T-helper 9 cell (primary cell): ENCODE results near the gene SPDYE3.
"Not testable (repeated sequence)": the region's sequence is repeated elsewhere in the genome, so short reads cannot be mapped to it uniquely, and the experiment has no call there.

Experiments
- DNase-seq: peaks from one replicate; pipeline ENCODE4 v3.0.0-alpha.2; 2020

The SPDYE3 gene

GRCh38 chr7:100352984-100353684 lies 45.6 kb downstream of the SPDYE3 start:
- no peak for DNase-seq

- no peak for DNase-seq
These were observed 46.3 kb downstream of the SPDYE3 start for GRCh38 chr7:100353685-100354330.

DNA sequence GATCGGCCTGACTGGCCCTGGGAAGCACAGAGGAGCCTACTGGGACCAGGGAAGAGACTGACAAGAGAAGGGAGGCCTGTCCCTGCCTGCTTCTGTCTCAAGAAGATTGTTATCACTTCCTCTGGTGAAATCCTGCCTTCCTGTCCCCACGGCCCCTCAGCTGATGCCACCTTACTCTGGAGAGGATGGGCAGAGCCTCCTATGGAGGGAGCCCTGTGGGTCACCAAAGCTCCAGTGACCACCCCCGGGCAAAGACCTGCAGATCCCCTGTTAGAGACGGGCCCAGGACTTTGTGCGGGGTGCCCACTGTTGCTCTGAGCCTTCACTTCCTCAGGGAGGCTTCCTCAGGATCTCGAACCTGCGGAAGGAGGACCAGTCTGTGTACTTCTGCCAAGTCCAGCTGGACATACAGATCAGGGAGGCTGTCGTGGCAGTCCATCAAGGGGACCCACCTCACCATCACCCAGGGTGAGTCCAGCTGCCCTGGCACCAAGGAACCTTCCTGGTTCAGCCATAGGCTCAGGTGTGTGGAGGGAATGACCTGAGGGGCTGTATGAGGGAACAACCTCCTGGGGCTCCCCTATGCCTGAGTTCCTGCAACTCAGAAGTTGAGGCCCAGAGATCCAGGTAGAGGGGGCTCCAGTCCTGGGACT lies 49.0 kb downstream of the SPDYE3 start:
- no peak for DNase-seq

DNA sequence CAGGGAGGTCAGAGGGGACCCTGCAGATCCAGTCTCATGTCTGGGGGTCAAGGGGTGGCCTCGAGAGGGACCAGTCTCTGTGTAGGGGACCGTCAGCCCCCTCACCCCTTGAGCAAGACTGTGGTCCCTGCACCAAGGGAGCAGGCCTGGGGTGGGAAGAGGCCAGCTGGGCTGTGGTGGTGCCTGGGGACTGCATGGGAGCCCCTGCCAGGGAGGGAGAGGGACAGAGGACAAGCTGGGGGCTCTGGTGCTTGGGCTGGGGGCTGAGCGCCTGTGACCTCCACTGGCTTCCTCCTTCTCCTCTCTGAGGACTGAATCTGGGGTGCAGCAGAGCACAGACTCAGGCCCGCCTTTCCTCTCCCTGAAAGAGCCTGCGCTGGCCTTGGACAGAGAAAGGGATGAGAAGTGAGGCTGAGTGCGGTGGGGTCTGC lies 49.6 kb downstream of the SPDYE3 start:
- DNase-seq, result no peak

DNA sequence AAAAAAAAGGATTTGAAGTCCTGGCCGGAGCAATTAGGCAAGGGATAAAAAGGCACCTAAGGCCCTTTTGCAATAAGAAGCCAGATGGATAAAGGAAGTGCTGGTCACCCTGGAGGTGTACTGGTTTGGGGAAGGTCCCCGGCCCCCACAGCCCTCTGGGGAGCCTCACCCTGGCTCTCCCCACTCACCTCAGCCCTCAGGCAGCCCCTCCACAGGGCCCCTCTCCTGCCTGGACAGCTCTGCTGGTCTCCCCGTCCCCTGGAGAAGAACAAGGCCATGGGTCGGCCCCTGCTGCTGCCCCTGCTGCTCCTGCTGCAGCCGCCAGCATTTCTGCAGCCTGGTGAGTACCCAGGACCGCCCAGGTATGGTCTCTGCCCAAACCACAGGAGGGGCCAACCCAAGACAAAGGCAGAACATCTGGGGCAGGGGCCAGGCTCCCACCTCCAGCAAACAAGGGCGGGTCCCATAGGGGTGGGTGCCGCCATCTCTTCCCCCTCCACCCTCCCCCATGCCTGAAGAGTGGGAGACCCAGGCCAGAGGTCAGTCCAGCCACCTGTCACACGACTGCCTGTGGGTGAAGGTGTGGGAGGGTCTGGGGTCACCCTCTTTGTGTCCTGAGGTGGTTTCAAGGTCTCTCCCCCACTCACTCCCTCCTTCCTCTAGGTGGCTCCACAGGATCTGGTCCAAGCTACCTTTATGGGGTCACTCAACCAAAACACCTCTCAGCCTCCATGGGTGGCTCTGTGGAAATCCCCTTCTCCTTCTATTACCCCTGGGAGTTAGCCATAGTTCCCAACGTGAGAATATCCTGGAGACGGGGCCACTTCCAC lies 50.7 kb downstream of the SPDYE3 start, which contains the start of gene PILRB:
Gene PILRB (plus strand): TSS at position 91 of the 830 bp plus-strand sequence. CDS start 186 bp downstream, at position 277.
- DNase-seq, result no peak

GRCh38 chr7:100358857-100359212 lies 51.3 kb downstream of the SPDYE3 start:
- DNase-seq, result no peak

GRCh38 chr7:100360135-100360854 lies 52.8 kb downstream of the SPDYE3 start:
- DNase-seq, result no peak

- DNase-seq, result no peak
These were observed 55.6 kb downstream of the SPDYE3 start for GRCh38 chr7:100363098-100363497.

DNA sequence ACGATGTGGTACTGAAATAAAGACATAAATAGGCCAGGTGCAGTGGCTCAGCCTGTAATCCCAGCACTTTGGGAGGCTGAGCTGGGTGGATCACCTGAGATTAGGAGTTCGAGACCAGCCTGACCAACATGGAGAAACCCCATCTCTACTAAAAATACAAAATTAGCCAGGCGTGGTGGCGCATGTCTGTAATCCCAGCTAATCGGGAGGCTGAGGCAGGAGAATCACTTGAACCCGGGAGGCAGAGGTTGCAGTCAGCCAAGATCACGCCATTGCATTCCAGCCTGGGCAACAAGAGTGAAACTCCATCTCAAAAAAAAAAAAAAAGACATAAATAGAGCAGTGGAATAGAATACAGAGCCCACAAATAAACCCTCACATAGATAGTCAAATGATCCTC lies 56.3 kb downstream of the SPDYE3 start:
- DNase-seq, result not testable (repeated sequence)

DNA sequence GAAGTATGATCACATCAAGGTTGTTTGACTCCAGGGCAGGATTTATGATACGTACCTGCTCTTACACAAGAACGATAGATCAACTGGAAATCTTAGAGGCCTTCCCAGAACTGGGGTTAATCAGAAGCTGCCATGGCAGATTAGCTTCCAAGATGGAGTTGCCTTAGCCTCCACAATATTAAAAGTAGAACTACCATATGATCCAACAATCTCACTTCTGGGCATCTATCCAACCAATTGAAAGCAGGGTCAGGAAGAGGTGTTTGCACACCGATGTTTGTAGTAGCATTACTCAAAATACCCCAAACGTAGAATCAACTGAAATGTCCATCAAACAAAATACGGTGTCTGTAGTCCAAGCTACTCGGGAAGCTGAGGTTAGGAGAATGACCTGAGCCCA lies 57.0 kb downstream of the SPDYE3 start:
- no peak for DNase-seq

GRCh38 chr7:100365998-100366367 lies 58.5 kb downstream of the SPDYE3 start:
- not testable (repeated sequence) for DNase-seq

GRCh38 chr7:100366411-100367250 lies 59.1 kb downstream of the SPDYE3 start:
- no peak for DNase-seq

DNA sequence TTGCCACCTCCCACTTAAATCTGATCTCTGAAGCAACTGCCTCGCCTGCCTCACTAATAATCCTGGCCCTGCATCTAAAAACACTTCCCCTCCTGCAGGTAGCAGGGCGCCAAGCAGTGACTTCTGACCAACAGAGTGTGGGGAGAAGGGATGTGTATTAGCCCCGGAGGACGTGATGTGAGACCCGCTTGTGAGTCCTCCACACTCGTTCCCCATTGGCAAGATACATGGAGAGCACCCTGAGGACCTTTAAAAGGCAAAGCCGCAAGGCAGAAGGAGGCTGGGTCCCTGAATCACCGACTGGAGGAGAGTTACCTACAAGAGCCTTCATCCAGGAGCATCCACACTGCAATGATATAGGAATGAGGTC lies 59.7 kb downstream of the SPDYE3 start:
- no peak for DNase-seq

DNA sequence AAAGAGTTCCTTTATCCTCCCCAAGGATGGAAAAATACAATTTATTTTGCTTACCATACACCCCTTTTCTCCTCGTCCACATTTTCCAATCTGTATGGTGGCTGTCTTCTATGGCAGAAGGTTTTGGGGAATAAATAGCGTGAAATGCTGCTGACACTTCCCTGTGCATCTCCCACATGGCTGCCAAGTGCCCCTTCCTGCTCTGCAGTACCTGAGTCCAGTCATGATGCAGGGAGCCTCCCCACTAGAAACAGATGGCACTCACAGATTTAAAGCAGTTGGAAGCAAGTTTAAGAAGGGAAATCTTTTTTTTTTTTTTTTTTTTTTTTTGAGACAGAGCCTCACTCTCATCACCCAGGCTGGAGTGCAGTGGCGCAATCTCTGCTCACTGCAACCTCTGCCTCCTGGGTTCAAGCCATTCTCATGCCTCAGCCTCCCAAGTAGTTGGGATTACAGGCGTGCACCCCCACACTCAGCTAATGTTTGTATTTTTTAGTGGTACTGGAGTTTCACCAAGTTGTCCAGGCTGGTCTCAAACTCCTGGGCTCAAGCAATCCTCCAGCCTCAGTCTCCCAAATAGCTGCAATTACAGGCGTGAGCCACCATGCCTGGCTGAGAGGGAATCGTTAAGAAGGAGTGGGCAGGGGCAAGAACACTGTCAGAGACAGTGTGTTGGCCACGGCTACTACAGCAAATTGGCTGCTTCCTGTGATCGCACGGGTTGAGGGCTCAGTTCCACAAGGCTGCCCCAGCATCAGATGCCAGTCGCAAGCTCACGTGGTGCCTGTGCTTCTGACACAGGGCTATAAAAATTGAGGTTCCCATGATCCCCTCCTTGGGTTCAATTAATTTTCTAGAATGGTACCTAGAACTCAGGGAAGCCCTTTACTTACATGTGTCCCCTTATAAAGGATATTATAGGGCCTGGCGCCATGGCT lies 60.4 kb downstream of the SPDYE3 start:
- no peak for DNase-seq

GRCh38 chr7:100369105-100369504 lies 61.6 kb downstream of the SPDYE3 start:
- DNase-seq, result no peak

DNA sequence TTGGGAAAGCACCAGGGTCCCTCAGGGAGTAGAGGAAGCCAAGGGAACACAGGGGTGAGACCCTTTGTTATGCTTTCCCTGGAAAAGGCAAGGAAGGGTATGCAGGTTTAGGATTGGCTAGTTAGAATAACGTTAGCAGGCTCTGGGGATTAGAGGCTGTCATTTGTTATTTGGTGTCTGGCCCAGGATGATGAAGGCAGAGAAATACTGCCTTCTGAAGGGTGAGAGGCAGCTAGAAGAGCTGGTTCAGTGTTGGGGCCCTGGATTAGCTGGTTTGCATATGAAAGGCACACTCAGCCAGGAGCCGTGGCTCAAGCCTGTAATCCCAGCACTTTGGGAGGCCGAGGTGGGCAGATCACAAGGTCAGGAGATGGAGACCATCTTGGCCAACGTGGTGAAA lies 62.8 kb downstream of the SPDYE3 start:
- DNase-seq, result no peak

- no peak for DNase-seq
These were observed 63.2 kb downstream of the SPDYE3 start for GRCh38 chr7:100370746-100371145.

- DNase-seq, result no peak
These were observed 64.2 kb downstream of the SPDYE3 start for GRCh38 chr7:100371561-100372171.
